GM18520 (cell line): ENCODE results near the gene R3HDM4.
"Not testable (repeated sequence)": the region's sequence is repeated elsewhere in the genome, so short reads cannot be mapped to it uniquely, and the experiment has no call there.

Source experiments
- ATAC-seq: cut with Tn5 transposase; IDR thresholded peaks from one replicate; pipeline ENCODE4 v1.9.1; 2021; ENCODE audit not compliant: unreplicated experiment

Gene R3HDM4

GRCh38 chr19:861756-862580 lies 51.1 kb downstream of the R3HDM4 start:
- ATAC-seq = no peak

GRCh38 chr19:861141-861755 lies 51.8 kb downstream of the R3HDM4 start:
- no peak for ATAC-seq

- ATAC-seq = no peak
These were observed 53.9 kb downstream of the R3HDM4 start, which contains the start of gene CFD for GRCh38 chr19:858868-859843. Gene CFD (plus strand): TSS chr19:859664. CDS start chr19:859690, 26 bp downstream.

- no peak for ATAC-seq
These were observed 54.7 kb downstream of the R3HDM4 start for GRCh38 chr19:858284-858683.

- ATAC-seq = no peak
These were observed 57.4 kb downstream of the R3HDM4 start for GRCh38 chr19:855566-856120.

GRCh38 chr19:855142-855541 lies 57.9 kb downstream of the R3HDM4 start:
- ATAC-seq = no peak

GRCh38 chr19:854549-854948 lies 58.5 kb downstream of the R3HDM4 start:
- no peak for ATAC-seq

GRCh38 chr19:853614-854220 lies 59.3 kb downstream of the R3HDM4 start:
- ATAC-seq = not testable (repeated sequence)

- ATAC-seq = no peak
These were observed 59.9 kb downstream of the R3HDM4 start for GRCh38 chr19:853014-853585.

- ATAC-seq = no peak
These were observed 60.6 kb downstream of the R3HDM4 start, which contains the start of gene ELANE for GRCh38 chr19:852136-853013. Gene ELANE (plus strand): TSS chr19:852303. CDS start chr19:852329, 26 bp downstream.

GRCh38 chr19:850979-851335 lies 62.1 kb downstream of the R3HDM4 start:
- no peak for ATAC-seq

GRCh38 chr19:850221-850978 lies 62.6 kb downstream of the R3HDM4 start:
- no peak for ATAC-seq

- ATAC-seq = not testable (repeated sequence)
These were observed 63.8 kb downstream of the R3HDM4 start for GRCh38 chr19:849195-849594.

- ATAC-seq = no peak
These were observed 64.6 kb downstream of the R3HDM4 start for GRCh38 chr19:848386-848921.
